ENCODE results near the gene CCDC6.

Gene CCDC6

GRCh38 chr10:59926086-59926485, 19.7 kb upstream of the CCDC6 start:
- H3K4me1 Mint-ChIP-seq, result no peaks in the 10 kb centered on the region
- no peaks in the 10 kb centered on the region for H3K36me3 Mint-ChIP-seq (ENCODE audit: low read depth)
- TF ChIP-seq, protein P1, sequence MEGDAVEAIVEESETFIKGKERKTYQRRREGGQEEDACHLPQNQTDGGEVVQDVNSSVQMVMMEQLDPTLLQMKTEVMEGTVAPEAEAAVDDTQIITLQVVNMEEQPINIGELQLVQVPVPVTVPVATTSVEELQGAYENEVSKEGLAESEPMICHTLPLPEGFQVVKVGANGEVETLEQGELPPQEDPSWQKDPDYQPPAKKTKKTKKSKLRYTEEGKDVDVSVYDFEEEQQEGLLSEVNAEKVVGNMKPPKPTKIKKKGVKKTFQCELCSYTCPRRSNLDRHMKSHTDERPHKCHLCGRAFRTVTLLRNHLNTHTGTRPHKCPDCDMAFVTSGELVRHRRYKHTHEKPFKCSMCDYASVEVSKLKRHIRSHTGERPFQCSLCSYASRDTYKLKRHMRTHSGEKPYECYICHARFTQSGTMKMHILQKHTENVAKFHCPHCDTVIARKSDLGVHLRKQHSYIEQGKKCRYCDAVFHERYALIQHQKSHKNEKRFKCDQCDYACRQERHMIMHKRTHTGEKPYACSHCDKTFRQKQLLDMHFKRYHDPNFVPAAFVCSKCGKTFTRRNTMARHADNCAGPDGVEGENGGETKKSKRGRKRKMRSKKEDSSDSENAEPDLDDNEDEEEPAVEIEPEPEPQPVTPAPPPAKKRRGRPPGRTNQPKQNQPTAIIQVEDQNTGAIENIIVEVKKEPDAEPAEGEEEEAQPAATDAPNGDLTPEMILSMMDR (IDR thresholded peaks at IDR 0.05), result no peak
- H3K27ac Mint-ChIP-seq, result no peak overlapping the region
- peaks cover 23% of the 10 kb centered on the region for H3K9me3 Mint-ChIP-seq
- DNase-seq, result no peak
- no peaks in the 10 kb centered on the region for H3K27me3 Mint-ChIP-seq (ENCODE audit: low read depth, poor library complexity)
- H3K4me3 Mint-ChIP-seq, result no peak overlapping the region

- H3K9me3 Mint-ChIP-seq, result peaks cover 25% of the 10 kb centered on the region
Measured at GRCh38 chr10:59922907-59923306, 16.6 kb upstream of the CCDC6 start.

DNA sequence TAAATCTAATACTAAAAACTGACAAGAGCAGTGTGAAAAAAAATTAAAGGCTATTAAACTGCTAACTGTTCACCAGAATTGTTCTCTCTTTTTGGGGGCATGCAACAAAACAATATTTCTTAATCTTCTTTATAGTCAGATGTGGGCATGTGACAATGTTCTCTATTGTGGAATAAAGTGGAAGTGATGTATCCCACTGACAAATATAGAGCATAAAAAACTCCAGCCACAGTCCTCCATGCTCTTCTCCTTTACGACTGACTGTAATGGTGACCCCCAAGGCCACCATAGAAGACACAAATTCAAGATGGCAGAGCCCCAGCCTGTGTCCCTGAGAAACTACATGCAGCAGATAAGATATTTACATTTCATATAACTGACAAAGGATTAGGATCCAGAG, 11.6 kb upstream of the CCDC6 start:
- no peaks in the 10 kb centered on the region for H3K4me1 Mint-ChIP-seq
- H3K9me3 Mint-ChIP-seq, result peaks cover 33% of the 10 kb centered on the region

More at GRCh38 chr10:59922907-59923306, 16.6 kb upstream of the CCDC6 start:
- TF ChIP-seq, protein P1 (IDR thresholded peaks at IDR 0.05), result no peak
- Mint-ChIP-seq H3K27me3 (ENCODE audit: low read depth, poor library complexity) (no peaks in the 10 kb centered on the region), H3K4me1 (no peaks in the 10 kb centered on the region), H3K4me3 (no peak overlapping the region), H3K36me3 (ENCODE audit: low read depth) (no peaks in the 10 kb centered on the region), H3K27ac (no peak overlapping the region)
- DNase-seq, result no peak

DNA sequence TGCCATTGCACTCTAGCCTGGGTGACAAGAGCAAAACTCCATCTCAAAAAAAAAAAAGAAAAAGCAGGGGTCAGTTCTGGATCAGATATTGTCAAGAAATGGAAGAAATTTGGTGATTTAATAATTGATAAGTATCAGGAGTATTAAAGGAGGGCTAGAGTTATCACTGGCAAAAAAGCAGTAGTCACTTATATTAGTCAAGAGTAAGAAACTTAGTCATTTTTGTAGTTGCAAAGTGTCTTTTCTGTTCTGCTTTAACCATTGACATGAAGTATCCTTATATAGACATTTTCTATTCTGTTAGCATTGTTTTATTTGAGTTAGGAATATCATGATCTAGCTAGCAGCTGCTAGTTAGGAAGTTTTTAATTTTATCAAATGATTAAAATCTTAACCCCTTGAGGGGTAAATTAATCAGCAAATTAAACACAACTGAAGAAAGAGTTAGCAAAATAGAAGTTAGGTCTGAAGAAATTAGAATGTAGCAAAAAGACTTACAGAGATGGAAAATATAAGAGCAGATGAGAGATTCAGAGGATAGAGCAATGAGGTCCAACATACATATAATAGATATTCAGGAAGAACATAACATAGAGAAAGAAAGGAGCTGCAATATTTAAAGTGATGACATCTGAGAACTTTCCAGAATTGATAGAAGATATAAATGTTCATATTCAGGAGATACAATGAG, 7.3 kb upstream of the CCDC6 start:
- Mint-ChIP-seq H3K36me3 (ENCODE audit: low read depth) (no peaks in the 10 kb centered on the region), H3K4me1 (peaks cover 4% of the 10 kb centered on the region), H3K27me3 (ENCODE audit: low read depth, poor library complexity) (peaks cover 3% of the 10 kb centered on the region), H3K9me3 (peaks cover 24% of the 10 kb centered on the region), H3K4me3 (no peak overlapping the region), H3K27ac (no peak overlapping the region)
- DNase-seq, result no peak
- TF ChIP-seq, protein P1 (IDR thresholded peaks at IDR 0.05), result no peak

More for the DNA sequence above, 11.6 kb upstream of the CCDC6 start:
- Mint-ChIP-seq H3K36me3 (ENCODE audit: low read depth) (no peaks in the 10 kb centered on the region), H3K27ac (no peak overlapping the region), H3K27me3 (ENCODE audit: low read depth, poor library complexity) (no peaks in the 10 kb centered on the region), H3K4me3 (no peak overlapping the region)
- TF ChIP-seq, protein P1 (IDR thresholded peaks at IDR 0.05), result no peak
- no peak for DNase-seq

- H3K9me3 Mint-ChIP-seq, result peaks cover 24% of the 10 kb centered on the region
- H3K36me3 Mint-ChIP-seq (ENCODE audit: low read depth), result no peaks in the 10 kb centered on the region
- H3K27ac Mint-ChIP-seq, result no peak overlapping the region
- H3K4me1 Mint-ChIP-seq, result peaks cover 24% of the 10 kb centered on the region
- TF ChIP-seq, protein P1 (IDR thresholded peaks at IDR 0.05), result no peak
- H3K4me3 Mint-ChIP-seq, result no peak overlapping the region
- H3K27me3 Mint-ChIP-seq (ENCODE audit: low read depth, poor library complexity), result peaks cover 3% of the 10 kb centered on the region
- DNase-seq, result no peak
Measured at GRCh38 chr10:59910867-59911266, 4.5 kb upstream of the CCDC6 start.

DNA sequence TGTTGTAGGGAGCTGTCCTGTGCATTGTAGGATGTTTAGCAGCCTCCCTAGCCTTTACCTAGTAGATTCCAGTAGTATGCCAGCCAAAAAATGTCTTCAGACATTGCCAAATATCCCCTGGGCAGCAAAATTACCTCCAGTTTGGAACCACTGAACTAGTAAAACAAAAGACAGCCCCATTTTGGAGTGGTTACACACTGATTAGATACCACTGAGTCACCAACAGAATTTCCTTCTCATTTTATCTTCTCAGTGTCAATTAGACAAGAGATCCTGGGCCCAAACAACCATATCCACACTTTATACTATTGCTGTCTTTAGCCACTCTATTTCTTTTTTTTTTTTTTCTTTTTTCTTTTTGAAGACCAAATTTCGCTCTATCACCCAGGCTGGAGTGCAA, 3.5 kb upstream of the CCDC6 start:
- no peak for DNase-seq
- no peaks in the 10 kb centered on the region for H3K36me3 Mint-ChIP-seq (ENCODE audit: low read depth)
- H3K4me3 Mint-ChIP-seq, result no peak overlapping the region
- H3K27ac Mint-ChIP-seq, result no peak overlapping the region
- TF ChIP-seq, protein P1 (IDR thresholded peaks at IDR 0.05), result no peak
- H3K27me3 Mint-ChIP-seq (ENCODE audit: low read depth, poor library complexity), result peaks cover 3% of the 10 kb centered on the region
- peaks cover 24% of the 10 kb centered on the region for H3K9me3 Mint-ChIP-seq
- peaks cover 31% of the 10 kb centered on the region for H3K4me1 Mint-ChIP-seq

Data from nephron progenitor cell (in vitro differentiated cells).